HT-29 (cell line): ENCODE results near the gene KLHL18. TPM values are rescaled to one million over a fixed set of nuclear protein-coding genes. Genes with fewer than 3 reads are reported as not detected.
"Not testable (repeated sequence)": the region's sequence is repeated elsewhere in the genome, so short reads cannot be mapped to it uniquely, and the experiment has no call there.

Experiments used
- DNase-seq: peaks from one replicate; pipeline ENCODE4 v3.0.0-alpha.2; 2015; ENCODE audit warnings: low spot score
- total RNA-seq: library from RNA; depleted of rRNA; stranded (reverse); fragments of >200 nt; shearing (Covaris generic); gene quantifications from 2 replicates; pipeline ENCODE4 v1.2.3, GENCODE V29; 2014

The KLHL18 gene
- total RNA-seq, 1 experiment from 2014 or later: 11.5 TPM

GRCh38 chr3:47360110-47360517 is 77.4 kb downstream of the KLHL18 start:
- peak; percentile 54 for DNase-seq

DNA sequence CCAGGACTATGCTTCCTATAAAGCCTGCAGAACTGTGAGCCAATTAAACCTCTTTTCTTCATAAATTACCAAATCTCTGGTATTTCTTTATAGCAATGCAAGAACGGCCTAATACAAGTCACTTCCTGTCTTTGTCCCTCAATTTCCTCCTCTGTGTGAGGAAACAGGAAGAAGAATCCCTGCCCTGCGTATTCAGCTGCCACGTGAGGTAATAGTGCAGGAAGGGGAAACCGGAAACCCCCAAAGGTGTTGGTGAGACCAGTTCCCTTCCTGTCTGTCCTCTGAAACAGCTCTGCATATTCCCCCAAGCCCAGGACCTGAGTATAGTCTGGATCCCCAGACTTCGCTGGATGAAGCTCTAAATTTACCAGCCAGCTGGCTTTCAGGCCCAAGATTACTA is 80.0 kb downstream of the KLHL18 start:
- no peak for DNase-seq

DNA sequence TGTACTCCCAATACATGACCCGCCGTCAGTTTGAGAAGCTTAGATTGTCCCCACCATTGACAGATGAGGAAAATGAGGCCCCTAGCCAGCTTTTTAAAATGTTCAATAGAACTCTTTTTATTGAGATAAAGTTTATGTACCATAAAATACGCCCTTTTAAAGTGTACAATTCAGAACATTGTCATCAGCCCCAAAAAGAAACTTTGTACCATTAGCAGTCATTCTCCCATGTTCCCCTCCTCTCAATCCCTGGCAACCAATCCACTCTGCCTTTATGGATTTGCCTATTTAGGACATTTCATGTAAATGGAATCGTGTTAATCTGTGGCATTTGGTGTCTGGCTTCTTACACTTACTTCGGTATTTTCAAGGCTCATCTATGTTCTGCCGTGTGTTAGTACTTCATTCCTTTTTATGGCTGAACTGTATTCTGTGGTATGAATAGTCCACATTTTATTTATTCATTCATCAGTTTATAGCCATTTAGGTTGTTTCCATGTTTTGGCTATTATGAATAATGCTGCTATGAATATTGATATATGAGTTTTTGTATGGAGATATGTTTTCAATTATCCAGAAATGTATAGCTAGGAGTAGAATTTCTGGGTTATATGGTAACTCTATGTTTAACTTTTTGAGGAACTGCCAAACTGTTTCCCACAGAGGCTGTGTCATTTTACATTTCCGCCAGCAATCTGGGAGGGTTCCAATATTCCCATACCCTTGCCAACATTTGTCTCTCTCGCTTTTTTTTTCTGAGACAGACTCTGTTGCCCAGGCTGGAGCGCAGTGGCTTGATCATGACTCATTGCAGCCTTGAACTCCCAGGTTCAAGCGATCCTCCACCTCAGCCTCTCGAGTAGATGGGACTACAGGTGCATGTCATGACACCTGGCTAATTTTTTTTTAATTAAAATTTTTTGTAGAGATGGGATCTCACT is 82.7 kb downstream of the KLHL18 start:
- no peak for DNase-seq

GRCh38 chr3:47366833-47367232 is 84.1 kb downstream of the KLHL18 start:
- DNase-seq: no peak

DNA sequence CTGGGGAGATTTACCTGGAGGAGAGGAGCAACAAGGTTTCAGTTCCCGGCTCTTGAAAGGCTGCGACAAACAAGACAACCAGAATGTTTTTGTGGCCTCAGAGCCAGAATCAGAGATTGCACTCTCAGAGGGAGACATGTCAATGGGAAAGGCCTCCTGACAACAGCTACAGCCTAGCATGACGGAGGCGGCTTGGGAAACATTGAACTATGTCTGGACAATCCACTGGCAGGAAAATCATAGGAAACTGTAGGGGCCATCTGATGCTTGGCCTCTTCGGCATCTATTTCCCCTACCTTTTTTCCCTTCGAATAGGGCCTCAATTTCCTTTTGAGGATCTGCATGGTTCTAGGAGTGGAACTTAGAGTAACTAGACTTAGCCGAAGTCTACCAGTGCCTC is 84.9 kb downstream of the KLHL18 start:
- no peak for DNase-seq

GRCh38 chr3:47370020-47370419 is 87.3 kb downstream of the KLHL18 start:
- DNase-seq: not testable (repeated sequence)

- DNase-seq: peak; percentile 18
Measured at GRCh38 chr3:47370887-47371697, 88.3 kb downstream of the KLHL18 start.

- DNase-seq: no peak
Measured at GRCh38 chr3:47374587-47374986, 91.8 kb downstream of the KLHL18 start.

GRCh38 chr3:47376393-47376792 is 93.6 kb downstream of the KLHL18 start:
- no peak for DNase-seq

- no peak for DNase-seq
Measured at GRCh38 chr3:47377186-47377585, 94.4 kb downstream of the KLHL18 start.

- DNase-seq: no peak
Measured at GRCh38 chr3:47378869-47379268, 96.1 kb downstream of the KLHL18 start.

DNA sequence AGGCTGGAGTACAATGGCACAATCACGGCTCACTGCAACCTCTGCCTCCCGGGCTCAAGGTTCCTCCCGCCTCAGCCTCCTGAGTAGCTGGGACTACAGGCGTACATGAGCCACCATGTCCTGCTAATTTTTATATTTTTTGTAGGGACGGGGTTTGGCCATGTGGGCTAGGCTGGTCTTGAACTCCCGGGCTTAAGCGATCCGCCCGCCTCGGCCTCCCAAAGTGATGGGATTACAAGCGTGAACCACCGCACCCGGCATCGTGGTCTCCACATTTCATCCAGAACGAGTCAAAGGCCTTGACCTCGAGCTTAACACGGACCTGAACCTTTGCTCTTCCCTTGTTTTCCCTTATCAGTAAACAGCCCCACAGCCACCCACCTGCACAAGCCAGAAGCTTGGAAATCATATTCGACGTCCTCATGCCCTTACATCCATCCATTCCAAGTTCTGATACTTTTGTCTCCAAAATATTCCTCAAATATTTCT is 96.7 kb downstream of the KLHL18 start:
- DNase-seq: no peak

DNA sequence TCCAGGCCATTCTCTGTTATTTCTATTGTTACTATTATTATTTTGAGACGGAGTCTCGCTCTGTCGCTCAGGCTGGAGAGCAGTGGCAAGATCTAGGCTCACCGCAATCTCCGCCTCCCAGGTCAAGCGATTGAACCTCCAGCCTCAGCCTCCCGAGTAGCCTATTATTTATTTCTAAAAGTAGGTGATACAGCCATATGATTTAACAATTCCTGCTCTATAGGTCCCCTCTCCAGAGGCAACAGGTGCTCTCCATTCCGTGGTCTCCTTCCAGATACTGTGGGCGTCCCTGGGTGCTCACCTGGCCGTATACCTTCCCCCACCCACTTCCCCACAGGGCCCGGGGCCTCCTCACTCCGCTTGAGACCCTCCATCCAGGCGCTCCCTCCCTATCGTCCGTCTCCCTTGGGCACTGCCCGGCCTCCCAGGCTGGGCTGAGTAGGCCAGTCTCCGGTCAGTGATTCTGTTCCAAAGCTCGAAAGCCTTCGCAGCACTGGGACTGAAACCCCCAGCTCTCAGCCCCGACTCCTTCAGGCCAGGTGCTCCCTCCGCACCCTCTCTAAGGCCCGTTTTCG is 97.4 kb downstream of the KLHL18 start:
- DNase-seq: no peak

DNA sequence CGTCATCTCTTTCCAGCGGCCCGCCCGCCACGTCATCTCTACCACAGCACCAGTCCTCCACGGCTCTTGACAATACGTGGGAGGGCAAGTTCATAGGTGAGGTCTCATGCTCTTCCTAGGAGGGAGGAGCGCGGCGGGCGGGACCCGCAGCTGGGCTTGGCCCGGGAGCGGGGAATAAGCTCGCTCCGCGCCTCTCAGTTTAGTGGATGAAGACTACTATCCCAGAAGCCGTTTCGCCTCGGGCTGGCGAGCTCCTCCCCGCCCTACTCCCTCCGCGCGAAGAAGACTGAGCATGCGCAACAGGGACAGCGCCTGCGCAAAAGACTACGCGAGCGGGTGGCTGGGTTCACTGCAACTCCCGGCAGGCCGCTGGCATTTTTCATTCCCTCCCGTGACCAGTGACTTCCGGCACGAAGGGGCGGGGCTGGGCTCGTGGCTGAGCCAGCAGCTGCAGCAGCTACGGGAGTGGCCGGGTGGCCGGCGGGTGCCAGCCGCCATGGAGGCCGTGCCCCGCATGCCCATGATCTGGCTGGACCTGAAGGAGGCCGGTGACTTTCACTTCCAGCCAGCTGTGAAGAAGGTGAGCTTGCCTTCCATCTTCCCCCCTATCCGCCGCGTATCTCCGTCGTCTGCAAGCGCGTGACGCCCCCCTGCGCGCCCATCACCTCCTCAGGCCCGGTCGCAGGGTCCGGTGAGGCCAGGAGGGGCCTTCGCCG is 98.0 kb downstream of the KLHL18 start, which contains the start of gene PTPN23:
Gene PTPN23 (plus strand): TSS at position 421 of the 716 bp plus-strand sequence. CDS start 76 bp downstream, at position 497.
- DNase-seq: peak; percentile 94

DNA sequence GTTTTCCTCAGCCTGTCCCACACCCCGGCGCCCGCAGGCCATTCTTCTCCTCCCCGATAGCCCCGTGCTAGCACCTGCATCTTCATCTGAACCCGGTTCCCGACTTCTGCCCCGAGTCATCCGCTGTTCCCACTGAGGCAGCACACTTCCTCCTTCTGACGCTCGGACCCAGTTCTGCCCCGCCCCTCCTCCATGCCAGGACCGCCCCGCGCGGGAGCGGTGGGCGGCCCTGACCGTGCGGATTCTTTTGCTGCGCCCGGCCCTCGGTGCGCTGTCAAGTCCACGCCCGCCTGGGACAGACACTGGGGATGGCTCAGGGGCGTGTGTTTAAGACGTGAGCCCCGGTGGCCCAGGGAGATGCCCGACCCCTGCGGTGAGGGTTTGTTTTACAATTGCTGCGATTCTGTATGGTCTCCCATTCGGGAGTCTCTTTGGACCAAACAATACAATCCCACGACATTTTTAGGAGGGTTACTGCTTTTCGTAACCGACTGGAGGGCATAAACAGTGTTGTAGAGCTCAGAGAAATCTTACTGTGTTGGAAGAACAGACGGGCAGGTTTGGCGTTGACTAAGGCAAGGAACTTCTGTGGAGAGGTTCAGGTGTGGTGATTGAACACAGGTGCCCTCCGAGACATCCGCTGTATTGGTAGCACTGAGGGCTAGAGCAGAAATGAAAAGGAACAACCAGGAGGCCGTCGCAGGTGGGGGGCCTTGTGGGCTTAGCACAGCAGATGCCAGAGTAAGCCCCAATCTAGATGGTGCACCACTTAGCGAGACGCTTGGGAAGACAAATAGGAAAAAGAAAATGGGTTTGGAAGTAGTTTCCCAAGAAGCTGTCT is 98.8 kb downstream of the KLHL18 start:
- DNase-seq: peak; percentile 62

- no peak for DNase-seq
Measured at GRCh38 chr3:47384425-47384824, 101.7 kb downstream of the KLHL18 start.

GRCh38 chr3:47385007-47385406 is 102.3 kb downstream of the KLHL18 start:
- no peak for DNase-seq

GRCh38 chr3:47385796-47386195 is 103.1 kb downstream of the KLHL18 start:
- no peak for DNase-seq

- no peak for DNase-seq
Measured at GRCh38 chr3:47392933-47393332, 110.2 kb downstream of the KLHL18 start.
